Frontal cortex (tissue), 4 donors: ENCODE data around the gene PLA1A. TPM values are rescaled to one million over a fixed set of nuclear protein-coding genes. Genes with fewer than 3 reads are reported as not detected.
"Not testable (repeated sequence)": the region's sequence is repeated elsewhere in the genome, so short reads cannot be mapped to it uniquely, and the experiment has no call there.

Experiments used
- DNase-seq, 2 donors: peaks; one replicate each; pipeline ENCODE4 v3.0.0; 2012; ENCODE audit warnings: low spot score in 2 of 2
- FAIRE-seq: peaks from 2 replicates; lab custom pipeline; 2012; peaks lifted over from hg19 to GRCh38; lab: Jason Lieb, UNC
- total RNA-seq: library from RNA; depleted of rRNA; stranded (reverse); fragments of >200 nt; gene quantifications from one replicate; pipeline ENCODE4 v1.2.3, GENCODE V29; 2014
- donor health status: control.
- donor health status: control.
- donor health status: control.

The PLA1A gene
- total RNA-seq = 0.41 TPM

- no peak for FAIRE-seq
- DNase-seq = no peak
These were observed at the start of gene PLA1A for GRCh38 chr3:119597548-119598288. PLA1A (plus strand) TSS chr3:119597885; CDS start chr3:119597914, 29 bp downstream.

- DNase-seq (no peak), FAIRE-seq (no peak)
These were observed 49.3 kb upstream of the PLA1A start for GRCh38 chr3:119548341-119548740.

- DNase-seq (no peak), FAIRE-seq (no peak)
These were observed 47.3 kb upstream of the PLA1A start for GRCh38 chr3:119550192-119550910.

GRCh38 chr3:119551598-119551997, 46.1 kb upstream of the PLA1A start:
- DNase-seq = no peak
- no peak for FAIRE-seq

- DNase-seq, FAIRE-seq: not testable (repeated sequence)
These were observed 44.8 kb upstream of the PLA1A start for GRCh38 chr3:119552928-119553327.

GRCh38 chr3:119553823-119554415, 43.8 kb upstream of the PLA1A start:
- DNase-seq (no peak), FAIRE-seq (no peak)

GRCh38 chr3:119555309-119555735, 42.4 kb upstream of the PLA1A start:
- FAIRE-seq (no peak), DNase-seq (no peak)

- DNase-seq (no peak), FAIRE-seq (no peak)
These were observed 41.8 kb upstream of the PLA1A start for GRCh38 chr3:119555929-119556328.

- no peak for DNase-seq
- no peak for FAIRE-seq
These were observed 40.4 kb upstream of the PLA1A start for GRCh38 chr3:119557192-119557876.

GRCh38 chr3:119557877-119558269, 39.8 kb upstream of the PLA1A start:
- FAIRE-seq = no peak
- no peak for DNase-seq

- no peak for FAIRE-seq
- no peak for DNase-seq
These were observed 38.9 kb upstream of the PLA1A start for GRCh38 chr3:119558626-119559317.

GRCh38 chr3:119559441-119559963, 38.2 kb upstream of the PLA1A start, which contains the start of gene CD80:
CD80 (minus strand) TSS chr3:119559614; CDS start chr3:119557728, 1,886 bp downstream.
- no peak for DNase-seq
- no peak for FAIRE-seq

GRCh38 chr3:119560160-119560559, 37.5 kb upstream of the PLA1A start:
- FAIRE-seq (no peak), DNase-seq (no peak)

GRCh38 chr3:119562307-119562961, 35.3 kb upstream of the PLA1A start:
- FAIRE-seq (no peak), DNase-seq (no peak)

- FAIRE-seq, DNase-seq: not testable (repeated sequence)
These were observed 34.4 kb upstream of the PLA1A start for GRCh38 chr3:119563334-119563733.

GRCh38 chr3:119569156-119569555, 28.5 kb upstream of the PLA1A start:
- DNase-seq (no peak), FAIRE-seq (no peak)

GRCh38 chr3:119570229-119570628, 27.5 kb upstream of the PLA1A start:
- DNase-seq = no peak
- FAIRE-seq = no peak

GRCh38 chr3:119571230-119571629, 26.5 kb upstream of the PLA1A start:
- FAIRE-seq = no peak

GRCh38 chr3:119571688-119572087, 26.0 kb upstream of the PLA1A start:
- FAIRE-seq (no peak), DNase-seq (no peak)

More at GRCh38 chr3:119571230-119571629, 26.5 kb upstream of the PLA1A start:
- no peak for DNase-seq
